GM12878 (cell line): ENCODE data around the gene RFPL2. TPM values are rescaled to one million over a fixed set of nuclear protein-coding genes. Genes with fewer than 3 reads are reported as not detected.
"Not testable (repeated sequence)": the region's sequence is repeated elsewhere in the genome, so short reads cannot be mapped to it uniquely, and the experiment has no call there.

Source experiments
- ATAC-seq: fragments of 200-7000 bp; cut with Tn5 transposase; 3 replicates; pipeline ENCODE4 v1.9.1; 2020; ENCODE audit warnings: mild to moderate bottlenecking, moderate library complexity
- BruUV-seq: library from RNA; stranded (reverse); fragments of 400-500 nt; replicated peaks from 2 replicates; lab custom pipeline; 2021; lab: Mats Ljungman, UMichigan
- CTCF ChIA-PET: fragments of 300-600 bp; sonication (Branson Sonifier 250); formaldehyde crosslinking; extraction: SDS; loops from one replicate; lab custom pipeline; 2021; ENCODE audit warnings: inconsistent platforms; lab: Yijun Ruan, JAX
- POLR2A ChIA-PET: fragments of 350-600 bp; formaldehyde crosslinking; extraction: SDS; loops from one replicate; lab custom pipeline; 2021; ENCODE audit warnings: inconsistent platforms; lab: Charles Lee
- RAD21 ChIA-PET: fragments of 300-600 bp; sonication (Branson Sonifier 250); formaldehyde crosslinking; loops from one replicate; lab custom pipeline; 2023; ENCODE audit warnings: antibody characterized with exemption; ENCODE audit not compliant: unreplicated experiment; lab: Charles Lee
- SMC1A ChIA-PET: fragments of 300-600 bp; sonication (Branson Sonifier 250); formaldehyde crosslinking; loops from one replicate; lab custom pipeline; 2023; ENCODE audit not compliant: unreplicated experiment, uncharacterized antibody; lab: Charles Lee
- DNase-seq: peaks from one replicate; pipeline ENCODE4 v3.0.0-alpha.2; 2011; ENCODE audit warnings: low read depth, low spot score
- FAIRE-seq: peaks from 3 replicates; lab custom pipeline; 2011; peaks lifted over from hg19 to GRCh38; lab: Jason Lieb, UNC
- H2AFZ ChIP-seq: 2 replicates; pipeline ENCODE4 v1.6.0; 2011; ENCODE audit warnings: low read depth, low read length, control low read depth; ENCODE audit not compliant: control insufficient read depth
- H3K27ac ChIP-seq: 2 replicates; pipeline ENCODE4 v1.5.1; 2011; ENCODE audit warnings: control low read depth; ENCODE audit not compliant: control insufficient read depth, insufficient read depth
- H3K27me3 ChIP-seq, 2 experiments: replicated peaks in 1 of 2; 2 replicates each; pipeline versions ENCODE4 v1.6.0 to v1.6.1; 2011; ENCODE audit warnings: low read length in 1 of 2; ENCODE audit not compliant: control insufficient read depth in 2 of 2, insufficient read depth in 2 of 2
- H3K36me3 ChIP-seq, 2 experiments: 2 replicates each; pipeline ENCODE4 v1.5.1; 2011; ENCODE audit warnings: low read length in 1 of 2; ENCODE audit not compliant: control insufficient read depth in 2 of 2, insufficient read depth in 2 of 2
- H3K4me1 ChIP-seq: 2 replicates; pipeline ENCODE4 v1.6.1; 2011; ENCODE audit warnings: mild to moderate bottlenecking, low read length, moderate library complexity, mixed read lengths; ENCODE audit not compliant: control insufficient read depth, insufficient read depth
- H3K4me2 ChIP-seq: 2 replicates; pipeline ENCODE4 v1.6.0; 2011; ENCODE audit warnings: control low read depth; ENCODE audit not compliant: control insufficient read depth, insufficient read depth
- H3K4me3 ChIP-seq: fragments of 200-600 bp; sonication (generic); 2 replicates; pipeline ENCODE4 v1.5.1; 2016
- H3K79me2 ChIP-seq: 2 replicates; pipeline ENCODE4 v1.6.0; 2011; ENCODE audit warnings: low read length; ENCODE audit not compliant: control insufficient read depth, insufficient read depth
- H3K9ac ChIP-seq: 2 replicates; pipeline ENCODE4 v1.8.0; 2011; ENCODE audit warnings: low read length, control low read depth, mixed read lengths; ENCODE audit not compliant: control insufficient read depth, insufficient read depth
- H3K9me3 ChIP-seq: replicated peaks from 3 replicates; pipeline ENCODE4 v1.5.1; 2011; ENCODE audit warnings: mild to moderate bottlenecking, low read length; ENCODE audit not compliant: control insufficient read depth, insufficient read depth
- H4K20me1 ChIP-seq: 2 replicates; pipeline ENCODE4 v1.6.0; 2011; ENCODE audit not compliant: control insufficient read depth, insufficient read depth
- WGBS: methylation state at CpG from one replicate; pipeline ENCODE4 v1.1.6; 2016; ENCODE audit warnings: low lambda C conversion rate; ENCODE audit not compliant: insufficient replicate concordance, insufficient coverage; ENCODE audit errors: missing lambda C conversion rate; 5-methylcytosine and 5-hydroxymethylcytosine counted together
- in situ Hi-C: fragments of 300-500 bp; cut with MboI; formaldehyde crosslinking; loops from 9 replicates; pipeline ENCODE4 v1.14.3; 2018; ENCODE audit warnings: mixed read lengths
- intact Hi-C: fragments of 100-400 bp; cut with micrococcal nuclease; formaldehyde crosslinking; loops from one replicate; pipeline ENCODE4 v1.14.2; 2022; ENCODE audit not compliant: unreplicated experiment
- polyA plus RNA-seq, 11 experiments: library from polyadenylated mRNA; depleted of rRNA in 4 of 11; unstranded in 6 of 11; stranded (reverse) in 5 of 11; fragments of >200 nt; fragmentation: Nextera tagmentation in 4 of 11; fragmentation: Illumina TruSeq in 1 of 11; extraction: Ambion mirVana in 4 of 11; extraction: Trizol in 1 of 11; gene quantifications; 1 replicate in 1 of 11; 2 replicates in 10 of 11; pipeline versions ENCODE4 v1.2.1 to v1.2.3, GENCODE V29; 2011 to 2016; ENCODE audit warnings: inconsistent platforms in 2 of 11, missing spikeins in 2 of 11, low read depth in 1 of 11
- total RNA-seq, 4 experiments: library from RNA; depleted of rRNA in 3 of 4; stranded (reverse); fragments of >200 nt in 3 of 4; fragmentation: Illumina TruSeq in 1 of 4; extraction: Trizol in 1 of 4; gene quantifications; 2 replicates each; pipeline versions ENCODE4 v1.2.1 to v1.2.3, GENCODE V29; 2013 to 2021

RFPL2 gene
- total and polyA plus RNA-seq, 10 of the 15 experiments (the other 5 are each of a cell fraction or from before 2014, with no cell fraction given): not detected

DNA sequence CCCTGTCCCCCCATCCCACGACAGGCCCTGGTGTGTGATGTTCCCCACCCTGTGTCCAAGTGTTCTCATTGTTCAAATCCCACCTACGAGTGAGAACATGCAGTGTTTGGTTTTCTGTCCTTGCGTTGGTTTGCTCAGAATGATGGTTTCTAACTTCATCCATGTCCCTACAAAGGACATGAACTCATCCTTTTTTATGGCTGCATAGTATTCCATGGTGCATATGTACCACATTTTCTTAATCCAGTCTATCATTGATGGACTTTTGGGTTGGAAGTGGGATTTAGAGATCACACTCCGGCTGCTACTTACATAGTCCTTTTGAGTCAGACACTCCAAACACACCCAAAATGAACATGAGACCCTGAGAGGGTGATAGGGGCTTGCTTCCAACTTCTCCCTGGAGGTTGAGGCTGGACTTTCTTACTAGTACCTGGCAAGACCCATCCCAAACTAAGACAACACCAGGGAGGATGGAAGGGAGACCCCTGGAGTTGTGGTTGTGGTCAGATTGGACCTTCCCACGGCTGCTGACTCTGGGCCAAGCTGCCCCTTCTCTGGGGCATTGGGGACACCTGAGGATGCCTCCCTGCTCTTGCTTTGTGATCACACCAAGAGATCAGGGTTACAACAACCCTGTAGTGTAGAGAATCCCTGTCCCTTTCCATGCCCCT is 7.2 kb downstream of the RFPL2 start:
- CTCF ChIA-PET, in situ Hi-C loops, H3K9ac ChIP-seq, H3K9me3 ChIP-seq, RAD21 ChIA-PET, ATAC-seq, POLR2A ChIA-PET, H3K27ac ChIP-seq, DNase-seq, H3K4me3 ChIP-seq, intact Hi-C loops, H3K36me3 ChIP-seq, H3K4me2 ChIP-seq, H2AFZ ChIP-seq, SMC1A ChIA-PET, H4K20me1 ChIP-seq, FAIRE-seq, H3K27me3 ChIP-seq, BruUV-seq, H3K79me2 ChIP-seq, H3K4me1 ChIP-seq: not testable (repeated sequence)
- 2% methylated on average over 5 of the region's 5 CpGs for WGBS

DNA sequence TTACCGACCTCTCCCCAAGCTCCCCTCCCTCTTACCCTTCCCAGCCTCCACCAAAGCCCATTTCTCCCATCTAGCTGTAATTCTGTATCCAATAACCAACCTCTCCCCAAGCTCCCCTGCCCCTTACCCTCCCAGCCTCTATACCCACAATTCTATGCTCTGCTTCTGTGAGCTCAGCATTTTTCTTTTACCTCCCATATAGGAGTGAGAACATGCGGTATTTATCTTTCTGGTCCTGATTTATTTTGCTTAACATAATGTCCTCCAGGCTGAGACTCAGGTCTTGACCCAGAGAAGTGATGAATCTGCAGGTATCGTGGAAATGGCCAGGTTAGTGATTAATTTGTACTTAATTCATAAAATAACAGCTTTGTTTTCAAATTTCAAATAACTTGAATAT is 9.0 kb downstream of the RFPL2 start:
- H3K27ac ChIP-seq, H3K27me3 ChIP-seq, H2AFZ ChIP-seq, FAIRE-seq, H3K9me3 ChIP-seq, H3K4me1 ChIP-seq, DNase-seq, H3K4me3 ChIP-seq, in situ Hi-C loops, intact Hi-C loops, BruUV-seq, H3K4me2 ChIP-seq, SMC1A ChIA-PET, RAD21 ChIA-PET, ATAC-seq, H3K9ac ChIP-seq, H3K79me2 ChIP-seq, POLR2A ChIA-PET, H3K36me3 ChIP-seq, H4K20me1 ChIP-seq: not testable (repeated sequence)
- 37% methylated on average over 3 of the region's 3 CpGs for WGBS
- CTCF ChIA-PET: interaction anchor here (1.3 kb wide), 1 partner anchor 10 kb away, joined by 3 read pairs; no protein-coding TSS in a partner anchor

DNA sequence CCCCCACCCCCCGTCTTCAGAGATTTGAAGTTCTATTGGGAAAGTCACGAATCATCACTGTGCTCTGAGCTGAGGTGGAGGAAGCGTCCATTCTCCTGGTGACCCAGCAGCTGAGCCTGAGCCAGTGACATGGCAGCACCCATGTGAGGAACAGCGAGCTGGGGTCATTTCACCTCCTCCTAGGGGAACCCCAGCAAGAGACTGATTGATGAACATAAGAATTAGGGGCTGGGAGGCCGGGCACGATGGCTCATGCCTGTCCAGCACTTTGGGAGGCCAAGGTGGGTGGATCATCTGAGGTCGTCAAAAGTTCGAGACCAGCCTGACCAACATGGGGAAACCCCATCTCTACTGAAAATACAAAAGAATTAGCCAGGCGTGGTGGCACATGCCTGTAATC is 11.5 kb downstream of the RFPL2 start:
- H3K36me3 ChIP-seq, H3K4me1 ChIP-seq, RAD21 ChIA-PET, FAIRE-seq, H2AFZ ChIP-seq, SMC1A ChIA-PET, H3K9ac ChIP-seq, intact Hi-C loops, H3K27ac ChIP-seq, POLR2A ChIA-PET, DNase-seq, H3K79me2 ChIP-seq, BruUV-seq, H3K4me2 ChIP-seq, H3K9me3 ChIP-seq, in situ Hi-C loops, CTCF ChIA-PET, H4K20me1 ChIP-seq, ATAC-seq, H3K27me3 ChIP-seq, H3K4me3 ChIP-seq: not testable (repeated sequence)
- 5% methylated on average over 9 of the region's 9 CpGs for WGBS

DNA sequence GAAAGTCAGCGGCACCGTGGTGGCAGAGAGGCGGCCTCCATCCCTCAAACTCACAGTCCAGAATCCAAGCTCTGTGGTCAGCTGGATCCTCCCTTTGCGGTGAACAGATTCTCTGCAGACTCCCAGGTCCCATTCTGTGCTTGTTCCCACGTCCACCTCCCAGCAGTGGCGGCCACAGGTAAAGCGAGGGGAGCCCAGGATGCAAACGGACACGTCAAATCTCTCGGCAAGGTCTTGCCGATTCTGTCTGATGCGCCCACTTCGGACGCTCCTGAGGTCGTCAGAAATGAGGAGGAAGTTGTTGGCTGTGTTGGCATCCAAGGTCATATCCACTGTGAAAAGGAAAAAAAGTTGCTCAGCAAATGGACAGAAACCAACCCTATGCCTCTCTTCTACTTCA is 13.9 kb downstream of the RFPL2 start:
- BruUV-seq, FAIRE-seq, H3K79me2 ChIP-seq, intact Hi-C loops, H3K27ac ChIP-seq, ATAC-seq, H4K20me1 ChIP-seq, H2AFZ ChIP-seq, DNase-seq, POLR2A ChIA-PET, H3K4me1 ChIP-seq, H3K4me2 ChIP-seq, SMC1A ChIA-PET, H3K36me3 ChIP-seq, H3K27me3 ChIP-seq, H3K9me3 ChIP-seq, in situ Hi-C loops, CTCF ChIA-PET, H3K4me3 ChIP-seq, H3K9ac ChIP-seq, RAD21 ChIA-PET: not testable (repeated sequence)
- 49% methylated on average over 15 of the region's 15 CpGs for whole genome bisulfite sequencing
